GM18505 (cell line): ENCODE data around the gene POU5F1.

Experiments used
- ATAC-seq: cut with Tn5 transposase; IDR thresholded peaks from one replicate; pipeline ENCODE4 v1.9.1; 2021; ENCODE audit not compliant: unreplicated experiment
- POLR2A ChIP-seq: IDR thresholded peaks from 4 replicates; pipeline ENCODE4 v1.6.1; 2011; ENCODE audit warnings: borderline replicate concordance; ENCODE audit not compliant: insufficient read depth, insufficient read length; ENCODE audit errors: extremely low read depth

POU5F1 gene

GRCh38 chr6:31128093-31128676 lies 42.3 kb downstream of the POU5F1 start:
- no peak for ATAC-seq
- no peak for TF ChIP-seq POLR2A

GRCh38 chr6:31126396-31127175 lies 43.9 kb downstream of the POU5F1 start:
- no peak for ATAC-seq
- TF ChIP-seq POLR2A, result no peak

- ATAC-seq, result no peak
- TF ChIP-seq POLR2A, result no peak
Observed at GRCh38 chr6:31125586-31126363, 44.7 kb downstream of the POU5F1 start.

- no peak for TF ChIP-seq POLR2A
- ATAC-seq, result no peak
Observed at GRCh38 chr6:31125162-31125561, 45.3 kb downstream of the POU5F1 start.

GRCh38 chr6:31122791-31123706 lies 47.4 kb downstream of the POU5F1 start:
- TF ChIP-seq POLR2A, result no peak
- no peak for ATAC-seq

- no peak for TF ChIP-seq POLR2A
- no peak for ATAC-seq
Observed at GRCh38 chr6:31121131-31121790, 49.2 kb downstream of the POU5F1 start.

- no peak for TF ChIP-seq POLR2A
- ATAC-seq, result no peak
Observed at GRCh38 chr6:31120151-31120915, 50.1 kb downstream of the POU5F1 start, which contains the start of gene CDSN. Gene CDSN (minus strand): TSS chr6:31120446. CDS start chr6:31120419, 27 bp downstream.

GRCh38 chr6:31118178-31118577 lies 52.3 kb downstream of the POU5F1 start:
- no peak for ATAC-seq
- no peak for TF ChIP-seq POLR2A

- TF ChIP-seq POLR2A, result no peak
- ATAC-seq, result no peak
Observed at GRCh38 chr6:31116661-31117385, 53.7 kb downstream of the POU5F1 start.

- no peak for TF ChIP-seq POLR2A
- no peak for ATAC-seq
Observed at GRCh38 chr6:31115941-31116560, 54.4 kb downstream of the POU5F1 start.
